ENCODE data around the gene ITGB6.

ITGB6 gene

GRCh38 chr2:160114020-160114419 is 86.1 kb downstream of the ITGB6 start:
- Histone ChIP-seq H3K27ac (replicated peaks) (no peak overlapping the region), H3K27me3 (ENCODE audit: insufficient read depth, poor library complexity, severe bottlenecking) (peaks cover 7% of the 10 kb centered on the region), H3K4me3 (replicated peaks; ENCODE audit: insufficient read depth, low read length) (no peak overlapping the region)
- no peak for DNase-seq (ENCODE audit: low read depth in 1 of 2, low spot score in 1 of 2)
- no peak for TF ChIP-seq CTCF (IDR thresholded peaks at IDR 0.05; ENCODE audit: insufficient read depth, low read length)
- TF ChIP-seq REST (IDR thresholded peaks at IDR 0.05; ENCODE audit: insufficient replicate concordance, low read depth): no peak
- no peak for TF ChIP-seq SPI1 (IDR thresholded peaks at IDR 0.05; ENCODE audit: borderline replicate concordance, low read depth)
- TF ChIP-seq GABPA (IDR thresholded peaks at IDR 0.05; ENCODE audit: low read depth): no peak
- TF ChIP-seq POLR2AphosphoS5 (IDR thresholded peaks at IDR 0.05; ENCODE audit: low read depth): no peak

GRCh38 chr2:160111951-160112798 is 87.9 kb downstream of the ITGB6 start:
- Histone ChIP-seq H3K27me3 (ENCODE audit: insufficient read depth, poor library complexity, severe bottlenecking) (peaks cover 7% of the 10 kb centered on the region), H3K4me3 (replicated peaks; ENCODE audit: insufficient read depth, low read length) (no peak overlapping the region), H3K27ac (replicated peaks) (no peak overlapping the region)
- DNase-seq (ENCODE audit: low read depth in 1 of 2, low spot score in 1 of 2): no peak
- TF ChIP-seq REST (IDR thresholded peaks at IDR 0.05; ENCODE audit: insufficient replicate concordance, low read depth) (no peak), CTCF (IDR thresholded peaks at IDR 0.05; ENCODE audit: insufficient read depth, low read length) (no peak), GABPA (IDR thresholded peaks at IDR 0.05; ENCODE audit: low read depth) (no peak), SPI1 (IDR thresholded peaks at IDR 0.05; ENCODE audit: borderline replicate concordance, low read depth) (no peak)

GRCh38 chr2:160110674-160111239 is 89.3 kb downstream of the ITGB6 start:
- no peak for DNase-seq (ENCODE audit: low read depth in 1 of 2, low spot score in 1 of 2)
- H3K27me3 ChIP-seq (ENCODE audit: insufficient read depth, poor library complexity, severe bottlenecking): peaks cover 8% of the 10 kb centered on the region
- no peak overlapping the region for H3K4me3 ChIP-seq (replicated peaks; ENCODE audit: insufficient read depth, low read length)
- TF ChIP-seq SPI1 (IDR thresholded peaks at IDR 0.05; ENCODE audit: borderline replicate concordance, low read depth): no peak
- no peak for TF ChIP-seq REST (IDR thresholded peaks at IDR 0.05; ENCODE audit: insufficient replicate concordance, low read depth)
- no peak for TF ChIP-seq POLR2AphosphoS5 (IDR thresholded peaks at IDR 0.05; ENCODE audit: low read depth)
- TF ChIP-seq CTCF (IDR thresholded peaks at IDR 0.05; ENCODE audit: insufficient read depth, low read length): no peak
- TF ChIP-seq GABPA (IDR thresholded peaks at IDR 0.05; ENCODE audit: low read depth): no peak
- no peak overlapping the region for H3K27ac ChIP-seq (replicated peaks)
